COLO668 (cell line): ENCODE data around the gene MUSTN1.

Experiments used
- DNase-seq: peaks from one replicate; lab custom pipeline; 2025; ENCODE audit not compliant: unreplicated experiment; lab: John Stamatoyannopoulos, UW

The MUSTN1 gene

GRCh38 chr3:52854013-52854412 lies 19.2 kb upstream of the MUSTN1 start:
- no peak for DNase-seq

- no peak for DNase-seq
Measured at GRCh38 chr3:52852419-52852818, 17.6 kb upstream of the MUSTN1 start.

DNA sequence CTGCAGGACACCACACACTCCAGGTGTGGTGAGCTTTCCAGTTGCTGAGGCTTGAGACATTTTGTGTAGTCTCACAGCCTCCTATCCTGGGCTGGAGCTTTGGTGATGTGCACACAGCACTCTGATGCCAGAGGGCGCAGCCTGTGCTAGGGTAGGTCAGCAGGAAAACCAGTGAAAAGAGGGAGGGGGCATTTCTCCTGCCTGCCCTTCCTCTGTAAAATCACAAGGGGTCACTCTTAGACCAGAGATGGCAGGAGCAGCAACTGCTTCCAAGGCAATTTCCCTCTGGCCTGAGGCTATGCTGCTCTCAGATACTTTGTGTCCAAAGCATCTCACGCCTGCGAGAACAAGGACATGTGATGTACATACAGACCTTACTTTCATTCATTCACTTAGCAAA lies 16.5 kb upstream of the MUSTN1 start:
- peak; percentile 24 for DNase-seq

GRCh38 chr3:52849656-52850055 lies 14.8 kb upstream of the MUSTN1 start:
- DNase-seq = no peak

DNA sequence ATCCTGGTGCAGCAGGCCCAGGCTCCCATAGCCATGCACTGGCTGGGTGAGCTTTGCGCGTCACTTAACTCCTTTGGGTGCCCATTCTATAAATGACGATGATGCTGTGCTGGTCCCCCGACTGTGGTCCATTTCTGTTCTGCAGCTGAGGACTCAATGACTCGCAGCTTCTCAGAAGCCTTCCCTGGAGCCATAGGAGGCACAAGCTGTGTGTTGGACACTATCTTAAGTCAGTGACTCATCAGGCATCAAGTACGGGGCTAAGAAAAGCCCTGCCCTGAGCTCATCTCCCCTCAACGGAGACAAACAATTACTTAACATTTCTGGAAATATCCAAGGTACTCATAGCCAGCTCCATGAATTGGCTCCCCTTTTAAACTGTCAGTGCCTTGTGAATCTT lies 13.8 kb upstream of the MUSTN1 start:
- no peak for DNase-seq

- DNase-seq = no peak
Measured at GRCh38 chr3:52847726-52848125, 12.9 kb upstream of the MUSTN1 start.

- DNase-seq = no peak
Measured at GRCh38 chr3:52847241-52847640, 12.4 kb upstream of the MUSTN1 start.

DNA sequence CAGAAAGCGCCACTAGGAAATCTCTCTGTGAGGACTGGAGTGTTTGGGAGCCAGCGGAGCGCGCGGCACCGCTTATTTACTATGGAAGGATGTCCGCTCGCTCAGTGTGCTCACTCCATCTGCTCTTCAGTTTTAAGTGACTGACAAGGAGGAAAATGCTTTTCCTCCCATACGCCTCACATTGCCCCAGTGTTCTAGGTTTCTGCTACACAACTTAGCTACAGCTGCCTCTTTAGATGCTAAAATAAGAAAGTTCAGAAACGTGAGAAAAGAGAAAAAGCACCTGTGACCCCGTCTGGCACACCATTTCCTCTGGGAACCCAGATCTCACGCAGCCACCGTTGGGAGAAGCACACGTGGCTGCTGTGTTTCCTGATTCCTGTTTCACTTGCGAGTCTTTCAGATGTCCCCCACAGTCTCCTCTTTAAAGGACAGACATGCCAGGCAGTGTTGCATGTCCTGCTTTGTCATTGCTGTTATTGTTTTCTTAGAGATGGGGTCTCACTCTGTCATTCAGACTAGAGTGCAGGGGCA lies 11.7 kb upstream of the MUSTN1 start:
- no peak for DNase-seq

DNA sequence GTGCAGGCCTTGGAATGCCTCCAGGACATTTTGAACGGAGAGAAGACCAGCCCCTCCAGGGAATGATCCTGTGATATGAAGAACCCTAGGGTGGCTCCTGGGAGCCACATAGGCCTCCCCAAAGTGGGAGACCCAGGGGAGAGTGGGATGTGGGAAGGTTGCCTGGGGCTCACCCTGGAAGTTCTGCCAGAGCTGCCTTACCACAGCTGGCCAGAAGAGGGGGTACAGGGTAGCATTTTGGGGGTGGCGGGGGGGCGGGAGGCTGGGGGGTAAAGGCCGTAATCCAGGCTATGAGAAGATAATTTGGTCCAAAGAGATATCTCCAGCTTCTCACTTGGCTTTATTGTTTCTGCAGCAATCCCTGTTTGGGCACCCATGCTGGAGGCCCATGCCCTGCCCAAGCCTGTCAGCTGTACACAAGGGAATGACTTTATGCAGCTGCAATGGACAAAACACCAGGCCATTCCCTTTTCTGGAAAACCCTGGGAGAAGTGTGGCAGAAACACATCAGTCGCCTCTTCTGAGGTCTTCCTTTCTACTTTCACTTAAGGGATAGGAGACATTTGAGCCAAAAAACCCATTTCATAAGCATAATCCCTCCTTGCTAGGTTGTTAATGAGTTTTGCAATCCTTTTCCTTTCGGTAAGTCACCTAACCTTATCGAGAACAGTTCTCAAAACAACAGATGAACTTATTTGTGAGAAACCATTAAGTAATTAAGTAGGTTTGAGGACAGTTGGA lies 11.0 kb upstream of the MUSTN1 start:
- DNase-seq = no peak

GRCh38 chr3:52845157-52845556 lies 10.3 kb upstream of the MUSTN1 start:
- DNase-seq = no peak

- DNase-seq = no peak
Measured at GRCh38 chr3:52844290-52844975, 9.6 kb upstream of the MUSTN1 start.

GRCh38 chr3:52843881-52844280 lies 9.1 kb upstream of the MUSTN1 start:
- no peak for DNase-seq

- DNase-seq = no peak
Measured at GRCh38 chr3:52843108-52843865, 8.5 kb upstream of the MUSTN1 start.

GRCh38 chr3:52842424-52842823 lies 7.6 kb upstream of the MUSTN1 start:
- DNase-seq = no peak

DNA sequence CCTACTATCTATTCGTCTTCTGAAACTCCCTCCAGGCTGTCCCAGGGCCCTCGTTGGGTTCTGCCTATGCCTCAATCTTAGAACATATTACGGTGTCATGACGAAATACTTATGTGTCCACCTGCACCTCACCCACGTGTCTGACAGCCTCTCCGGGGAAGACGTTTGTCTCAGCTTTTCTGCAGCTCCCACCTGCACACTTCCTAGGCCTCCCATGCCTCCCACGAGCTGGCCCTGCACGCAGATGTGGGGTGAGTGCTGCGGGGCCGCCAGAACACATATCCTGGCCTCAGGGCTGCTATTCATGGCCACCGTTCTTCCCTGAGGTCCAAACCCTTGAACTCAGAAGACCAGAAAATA lies 7.1 kb upstream of the MUSTN1 start:
- no peak for DNase-seq

DNA sequence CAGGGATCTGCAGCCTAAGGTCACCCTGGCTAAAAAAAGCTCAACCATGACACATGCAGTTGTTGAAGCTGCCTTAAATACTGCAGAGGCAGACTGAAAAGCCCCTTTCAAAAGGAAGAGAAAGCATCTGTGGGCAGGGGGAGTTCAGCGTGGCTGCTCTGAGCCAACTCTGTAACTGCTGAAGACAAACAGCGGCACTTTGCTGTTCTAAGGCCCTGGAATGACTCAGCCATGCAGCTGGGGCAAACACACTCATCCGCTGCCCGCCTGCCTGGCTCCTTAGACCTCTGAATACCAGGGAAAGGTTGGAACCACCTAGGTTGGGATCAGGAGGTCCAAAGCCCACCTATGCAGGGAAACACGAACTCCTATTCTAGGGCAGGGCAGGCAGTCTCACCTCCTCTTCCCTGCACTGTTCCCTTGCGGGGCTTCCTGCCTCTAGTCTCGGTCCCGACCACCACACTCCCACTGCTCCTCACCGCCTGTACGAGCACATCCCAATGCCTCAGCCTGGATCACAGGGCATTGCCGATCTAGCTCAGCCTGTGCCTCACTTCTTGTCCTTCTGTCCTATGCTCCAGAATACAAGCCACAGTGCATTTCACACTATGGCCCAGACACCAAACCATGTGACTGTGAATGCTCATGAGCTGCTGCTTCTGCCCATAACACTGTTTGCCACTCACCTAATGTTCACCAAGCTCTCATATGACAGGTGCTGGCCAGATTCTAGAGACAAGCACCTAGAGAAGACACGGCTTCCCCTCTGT lies 6.6 kb upstream of the MUSTN1 start:
- no peak for DNase-seq

DNA sequence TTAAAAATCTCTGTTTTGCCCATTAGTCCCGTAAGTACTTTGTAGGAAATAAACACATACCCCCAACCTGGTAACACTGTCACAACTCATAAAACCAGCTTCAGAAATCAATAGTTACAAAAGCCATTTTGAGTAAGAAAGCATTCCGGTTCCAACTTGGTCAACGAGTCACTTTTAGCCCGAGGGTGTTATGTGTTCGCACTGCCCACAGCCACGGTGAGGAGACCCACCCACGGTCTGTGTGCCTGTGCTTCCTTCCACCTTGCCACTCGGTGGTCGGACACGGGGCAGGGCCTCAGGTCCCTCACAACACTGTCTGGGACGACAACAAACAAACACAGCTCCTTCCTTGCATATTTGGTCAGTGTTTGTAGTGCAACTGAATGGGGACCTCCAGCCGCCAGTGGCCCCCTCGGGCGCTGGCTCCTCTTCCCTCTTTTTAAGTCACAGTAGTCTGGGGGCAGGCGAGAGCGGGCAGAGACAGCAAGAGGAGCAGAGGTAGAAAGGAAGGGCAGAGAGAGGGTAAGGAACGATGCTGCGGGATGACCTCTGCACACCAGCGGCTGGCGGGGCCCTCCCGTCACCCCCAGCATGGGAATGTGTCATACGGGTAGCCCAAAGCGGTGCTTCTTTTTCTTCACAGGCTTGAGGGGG lies 5.2 kb upstream of the MUSTN1 start:
- no peak for DNase-seq

- no peak for DNase-seq
Measured at GRCh38 chr3:52839268-52839575, 4.4 kb upstream of the MUSTN1 start.

- no peak for DNase-seq
Measured at GRCh38 chr3:52838561-52839267, 3.9 kb upstream of the MUSTN1 start.

DNA sequence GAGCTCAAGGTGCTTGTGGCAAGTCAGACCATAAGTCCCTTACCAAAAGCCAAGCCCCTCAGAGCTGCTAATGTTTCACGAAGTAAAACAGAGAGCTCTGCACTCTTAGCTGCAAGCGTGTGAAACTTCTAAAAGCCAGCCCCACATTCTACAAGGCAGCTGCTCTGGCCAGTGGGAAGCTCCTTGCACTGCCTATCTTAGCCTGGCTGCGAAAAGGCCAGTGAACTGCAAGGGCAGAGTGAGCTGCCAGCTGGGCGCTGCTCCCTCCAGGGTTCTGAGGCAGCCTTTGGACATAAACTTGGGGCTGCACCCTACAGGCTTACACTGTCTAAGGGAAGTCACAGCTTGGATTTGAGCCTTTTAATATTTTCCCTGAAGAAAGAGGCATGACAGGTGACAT lies 2.2 kb upstream of the MUSTN1 start:
- no peak for DNase-seq
